Mesendoderm (in vitro differentiated cells): Measurements from ENCODE around the gene PLEKHG3.

Source experiments
- DNase-seq: peaks from one replicate; pipeline ENCODE4 v3.0.0; 2013
- H2AK5ac ChIP-seq: 2 replicates; pipeline ENCODE4 v1.6.1; 2013; ENCODE audit warnings: low read length, inconsistent platforms
- H2BK120ac ChIP-seq: 2 replicates; pipeline ENCODE4 v1.6.1; 2013; ENCODE audit warnings: low read depth, mild to moderate bottlenecking, low read length, moderate library complexity, mixed read lengths
- H2BK15ac ChIP-seq: replicated peaks from 2 replicates; pipeline ENCODE4 v1.6.1; 2013; ENCODE audit warnings: low read depth, mild to moderate bottlenecking, moderate library complexity
- H2BK5ac ChIP-seq: 2 replicates; pipeline ENCODE4 v1.6.1; 2013; ENCODE audit warnings: low read length, inconsistent platforms
- H3K18ac ChIP-seq: 2 replicates; pipeline ENCODE4 v1.6.1; 2013; ENCODE audit warnings: mild to moderate bottlenecking, low read length, mixed read lengths
- H3K23ac ChIP-seq: one replicate; pipeline ENCODE4 v1.6.1; 2013; ENCODE audit warnings: low read length
- H3K27ac ChIP-seq: 2 replicates; pipeline ENCODE4 v1.5.1; 2013; ENCODE audit warnings: low read depth, mild to moderate bottlenecking, inconsistent platforms, low read length, moderate library complexity
- H3K27me3 ChIP-seq: 2 replicates; pipeline ENCODE4 v1.6.1; 2013; ENCODE audit warnings: low read length, control low read depth, mild to moderate bottlenecking, inconsistent platforms; ENCODE audit not compliant: insufficient read depth, poor library complexity
- H3K36me3 ChIP-seq: 2 replicates; pipeline ENCODE4 v1.6.1; 2013; ENCODE audit warnings: low read length, inconsistent platforms; ENCODE audit not compliant: control insufficient read depth, insufficient read depth
- H3K4ac ChIP-seq: one replicate; pipeline ENCODE4 v1.6.1; 2013; ENCODE audit warnings: low read depth, mild to moderate bottlenecking, low read length, moderate library complexity
- H3K4me1 ChIP-seq: 2 replicates; pipeline ENCODE4 v1.6.1; 2013; ENCODE audit warnings: low read depth, low read length, inconsistent platforms; ENCODE audit not compliant: control insufficient read depth
- H3K4me2 ChIP-seq: 2 replicates; pipeline ENCODE4 v1.6.1; 2013; ENCODE audit warnings: low read length
- H3K4me3 ChIP-seq: 2 replicates; pipeline ENCODE4 v1.5.1; 2013; ENCODE audit warnings: mild to moderate bottlenecking, low read length
- H3K56ac ChIP-seq: one replicate; pipeline ENCODE4 v1.6.1; 2013; ENCODE audit warnings: low read length
- H3K79me1 ChIP-seq: 2 replicates; pipeline ENCODE4 v1.6.1; 2013; ENCODE audit warnings: low read length, inconsistent platforms
- H3K79me2 ChIP-seq: 2 replicates; pipeline ENCODE4 v1.6.1; 2013; ENCODE audit warnings: mild to moderate bottlenecking, low read length; ENCODE audit not compliant: control insufficient read depth, insufficient read depth
- H3K9ac ChIP-seq: 2 replicates; pipeline ENCODE4 v1.6.1; 2013; ENCODE audit warnings: low read length, inconsistent platforms
- H4K5ac ChIP-seq: one replicate; pipeline ENCODE4 v1.6.1; 2013; ENCODE audit warnings: low read length
- H4K8ac ChIP-seq: one replicate; pipeline ENCODE4 v1.6.1; 2013; ENCODE audit warnings: low read depth, mild to moderate bottlenecking, control low read depth, low read length, moderate library complexity
- WGBS: extraction: QIAGEN DNeasy Blood & Tissue Kit; methylation state at CpG from one replicate; pipeline ENCODE4 v1.1.7; 2013; ENCODE audit warnings: low lambda C conversion rate, missing lambda C conversion rate; ENCODE audit not compliant: insufficient coverage; ENCODE audit errors: extremely low coverage; 5-methylcytosine and 5-hydroxymethylcytosine counted together

The PLEKHG3 gene

DNA sequence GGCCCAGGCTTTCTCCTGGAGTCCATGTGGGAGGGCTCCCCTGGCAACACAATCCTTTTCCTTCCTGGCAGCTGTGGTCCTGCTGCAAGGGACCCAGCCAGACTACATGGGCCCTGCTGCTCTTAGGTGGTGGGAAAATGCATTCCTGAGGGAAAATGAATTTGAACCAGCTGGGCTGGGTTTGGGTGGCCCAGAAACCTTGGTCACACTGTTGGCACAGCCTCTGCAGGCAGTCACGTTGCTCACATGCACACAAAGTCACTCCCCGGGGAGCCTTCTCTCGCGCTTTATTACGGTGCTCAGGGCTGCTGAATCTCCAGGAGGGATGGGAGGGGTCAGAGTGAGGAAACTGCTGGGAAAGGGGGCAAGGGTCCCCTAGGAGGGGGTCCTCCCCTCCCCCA is 17.2 kb downstream of the PLEKHG3 start:
- Histone ChIP-seq H2BK15ac (no peak overlapping the region), H3K4ac (no peak overlapping the region), H3K36me3 (no peaks in the 10 kb centered on the region), H3K18ac (no peak overlapping the region), H4K8ac (no peak overlapping the region), H3K9ac (peak overlapping the region; percentile 32), H3K27me3 (no peaks in the 10 kb centered on the region), H4K5ac (no peak overlapping the region), H2BK120ac (no peak overlapping the region), H3K4me2 (no peak overlapping the region), H3K79me2 (peaks cover 73% of the 10 kb centered on the region), H3K23ac (no peak overlapping the region), H2BK5ac (no peak overlapping the region), H3K4me1 (peaks cover 65% of the 10 kb centered on the region), H3K79me1 (peaks cover 43% of the 10 kb centered on the region), H3K4me3 (no peak overlapping the region), H2AK5ac (peak overlapping the region; percentile 67), H3K27ac (no peak overlapping the region), H3K56ac (peak overlapping the region; percentile 73)
- no CpG with 5 or more reads among the region's 5 CpGs for whole genome bisulfite sequencing
- DNase-seq: no peak

- Histone ChIP-seq H3K36me3 (no peaks in the 10 kb centered on the region), H3K27me3 (no peaks in the 10 kb centered on the region)
Measured at GRCh38 chr14:64721899-64722298, 17.7 kb downstream of the PLEKHG3 start.

GRCh38 chr14:64722842-64723447 is 18.7 kb downstream of the PLEKHG3 start:
- no peak overlapping the region for H3K4ac ChIP-seq
- no peak overlapping the region for H4K8ac ChIP-seq
- no peaks in the 10 kb centered on the region for H3K27me3 ChIP-seq
- H3K4me1 ChIP-seq: peaks cover 55% of the 10 kb centered on the region
- H2BK5ac ChIP-seq: no peak overlapping the region
- peaks cover 40% of the 10 kb centered on the region for H3K79me1 ChIP-seq
- no peak overlapping the region for H3K27ac ChIP-seq
- DNase-seq: no peak
- H3K56ac ChIP-seq: no peak overlapping the region
- H3K79me2 ChIP-seq: peaks cover 68% of the 10 kb centered on the region
- no peak overlapping the region for H4K5ac ChIP-seq
- H3K4me3 ChIP-seq: no peak overlapping the region
- no peak overlapping the region for H3K18ac ChIP-seq
- H2BK120ac ChIP-seq: no peak overlapping the region
- peaks cover 4% of the 10 kb centered on the region for H3K36me3 ChIP-seq
- H3K23ac ChIP-seq: no peak overlapping the region
- H2AK5ac ChIP-seq: no peak overlapping the region
- no CpG with 5 or more reads among the region's 5 CpGs for WGBS
- H3K9ac ChIP-seq: no peak overlapping the region
- no peak overlapping the region for H2BK15ac ChIP-seq
- H3K4me2 ChIP-seq: no peak overlapping the region

More at GRCh38 chr14:64721899-64722298, 17.7 kb downstream of the PLEKHG3 start:
- Histone ChIP-seq H3K4me2 (no peak overlapping the region), H3K18ac (no peak overlapping the region), H2AK5ac (no peak overlapping the region), H2BK120ac (no peak overlapping the region), H3K23ac (no peak overlapping the region), H3K79me2 (peaks cover 74% of the 10 kb centered on the region), H3K56ac (peak overlapping the region; percentile 73), H3K4ac (no peak overlapping the region), H3K27ac (no peak overlapping the region), H3K9ac (no peak overlapping the region), H4K5ac (no peak overlapping the region), H3K4me1 (peaks cover 64% of the 10 kb centered on the region), H2BK5ac (no peak overlapping the region), H2BK15ac (no peak overlapping the region), H3K4me3 (no peak overlapping the region), H4K8ac (no peak overlapping the region), H3K79me1 (peaks cover 44% of the 10 kb centered on the region)
- no CpG with 5 or more reads among the region's 9 CpGs for WGBS
- DNase-seq: no peak

GRCh38 chr14:64723691-64724577 is 19.7 kb downstream of the PLEKHG3 start:
- H2BK120ac ChIP-seq: no peak overlapping the region
- DNase-seq: peak; percentile 63
- H3K27me3 ChIP-seq: no peaks in the 10 kb centered on the region
- H3K79me1 ChIP-seq: peaks cover 33% of the 10 kb centered on the region
- H3K4me2 ChIP-seq: no peak overlapping the region
- no peak overlapping the region for H3K4me3 ChIP-seq
- no peak overlapping the region for H3K4ac ChIP-seq
- H2AK5ac ChIP-seq: no peak overlapping the region
- no peak overlapping the region for H3K27ac ChIP-seq
- H3K4me1 ChIP-seq: peaks cover 45% of the 10 kb centered on the region
- H3K56ac ChIP-seq: peak overlapping the region; percentile 58
- H3K9ac ChIP-seq: no peak overlapping the region
- no CpG with 5 or more reads among the region's 15 CpGs for WGBS
- no peak overlapping the region for H2BK5ac ChIP-seq
- H3K79me2 ChIP-seq: peaks cover 59% of the 10 kb centered on the region
- H3K23ac ChIP-seq: no peak overlapping the region
- H4K8ac ChIP-seq: no peak overlapping the region
- H2BK15ac ChIP-seq: no peak overlapping the region
- H4K5ac ChIP-seq: no peak overlapping the region
- peaks cover 5% of the 10 kb centered on the region for H3K36me3 ChIP-seq
- no peak overlapping the region for H3K18ac ChIP-seq

DNA sequence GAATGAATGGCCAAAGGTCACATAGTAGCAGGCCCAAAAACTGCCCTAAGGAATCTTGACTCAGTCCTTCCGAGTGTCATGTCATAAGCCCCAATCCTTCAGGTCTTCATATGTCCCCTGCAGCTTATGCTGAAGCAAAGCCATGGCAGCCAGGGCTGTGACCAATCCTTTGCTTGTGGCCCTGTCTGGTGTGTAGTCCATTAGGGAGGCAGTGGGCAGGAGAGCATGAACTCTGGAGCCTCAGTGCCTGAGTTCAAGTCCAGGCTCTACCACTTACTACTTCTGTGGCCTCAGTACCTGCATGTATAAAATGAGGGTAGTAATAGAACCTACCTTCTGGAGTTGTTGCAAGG is 20.3 kb downstream of the PLEKHG3 start:
- H3K4ac ChIP-seq: no peak overlapping the region
- H2BK15ac ChIP-seq: no peak overlapping the region
- WGBS: no CpG with 5 or more reads among the region's 1 CpG
- H4K8ac ChIP-seq: no peak overlapping the region
- no peak overlapping the region for H3K23ac ChIP-seq
- no peak overlapping the region for H3K18ac ChIP-seq
- peaks cover 5% of the 10 kb centered on the region for H3K36me3 ChIP-seq
- H2AK5ac ChIP-seq: no peak overlapping the region
- no peak overlapping the region for H4K5ac ChIP-seq
- peak; percentile 31 for DNase-seq
- no peak overlapping the region for H3K4me2 ChIP-seq
- no peak overlapping the region for H2BK120ac ChIP-seq
- no peak overlapping the region for H3K9ac ChIP-seq
- peak overlapping the region; percentile 17 for H3K56ac ChIP-seq
- peaks cover 52% of the 10 kb centered on the region for H3K79me2 ChIP-seq
- H3K79me1 ChIP-seq: peaks cover 28% of the 10 kb centered on the region
- peaks cover 38% of the 10 kb centered on the region for H3K4me1 ChIP-seq
- no peaks in the 10 kb centered on the region for H3K27me3 ChIP-seq
- H3K4me3 ChIP-seq: no peak overlapping the region
- no peak overlapping the region for H2BK5ac ChIP-seq
- no peak overlapping the region for H3K27ac ChIP-seq
